Astrocyte (in vitro differentiated cells and primary cell): ENCODE data around the gene KDM6A. TPM values are rescaled to one million over a fixed set of nuclear protein-coding genes. Genes with fewer than 3 reads are reported as not detected.
A peak's percentile ranks its signal among the peaks of the same experiment; 100 is the strongest.

Source experiments
- DNase-seq: peaks from one replicate; pipeline ENCODE4 v3.0.0-alpha.2; 2010; ENCODE audit warnings: low read depth
- FAIRE-seq: peaks from 2 replicates; lab custom pipeline; 2011; peaks lifted over from hg19 to GRCh38; lab: Jason Lieb, UNC
- H2AFZ ChIP-seq: 2 replicates; pipeline ENCODE4 v1.6.0; 2012; ENCODE audit warnings: low read depth, low read length, inconsistent platforms
- H3K27ac ChIP-seq: 2 replicates; pipeline ENCODE4 v1.5.1; 2011; ENCODE audit warnings: low read depth, low read length, inconsistent platforms
- H3K27me3 ChIP-seq: 2 replicates; pipeline ENCODE4 v1.6.0; 2011; ENCODE audit warnings: low read length, inconsistent platforms; ENCODE audit not compliant: insufficient read depth
- H3K36me3 ChIP-seq: 2 replicates; pipeline ENCODE4 v1.5.1; 2011; ENCODE audit warnings: low read length, inconsistent platforms; ENCODE audit not compliant: insufficient read depth
- H3K4me1 ChIP-seq: 2 replicates; pipeline ENCODE4 v1.5.1; 2011; ENCODE audit warnings: low read length, inconsistent platforms; ENCODE audit not compliant: insufficient read depth
- H3K4me2 ChIP-seq: 2 replicates; pipeline ENCODE4 v1.6.0; 2012; ENCODE audit warnings: low read length, inconsistent platforms
- H3K4me3 ChIP-seq: 2 replicates; pipeline ENCODE4 v1.5.1; 2011; ENCODE audit warnings: low read depth, mild to moderate bottlenecking, low read length, inconsistent platforms; ENCODE audit not compliant: insufficient read depth
- H3K79me2 ChIP-seq: 2 replicates; pipeline ENCODE4 v1.6.0; 2012; ENCODE audit warnings: mild to moderate bottlenecking, low read length, inconsistent platforms; ENCODE audit not compliant: insufficient read depth
- H3K9ac ChIP-seq: 2 replicates; pipeline ENCODE4 v1.6.0; 2012; ENCODE audit warnings: mild to moderate bottlenecking, low read length, inconsistent platforms
- H3K9me3 ChIP-seq: 2 replicates; pipeline ENCODE4 v1.5.1; 2012; ENCODE audit warnings: low read depth, mild to moderate bottlenecking, low read length, inconsistent platforms; ENCODE audit not compliant: insufficient read depth
- H4K20me1 ChIP-seq: 2 replicates; pipeline ENCODE4 v1.6.0; 2012; ENCODE audit warnings: low read length, inconsistent platforms; ENCODE audit not compliant: insufficient read depth
- H3K27ac Mint-ChIP-seq: one replicate; pipeline ENCODE4 v1.8.0; 2021; ENCODE audit warnings: mild to moderate bottlenecking, mixed read lengths; ENCODE audit not compliant: unreplicated experiment
- H3K27me3 Mint-ChIP-seq: one replicate; pipeline ENCODE4 v1.8.0; 2021; ENCODE audit warnings: low read depth, mixed read lengths; ENCODE audit not compliant: unreplicated experiment
- H3K36me3 Mint-ChIP-seq: one replicate; pipeline ENCODE4 v1.8.0; 2021; ENCODE audit warnings: low read depth, mixed read lengths; ENCODE audit not compliant: unreplicated experiment
- H3K4me1 Mint-ChIP-seq: one replicate; pipeline ENCODE4 v1.8.0; 2021; ENCODE audit warnings: low read depth, mixed read lengths; ENCODE audit not compliant: unreplicated experiment
- H3K4me3 Mint-ChIP-seq: one replicate; pipeline ENCODE4 v1.8.0; 2021; ENCODE audit warnings: mild to moderate bottlenecking, moderate library complexity, mixed read lengths; ENCODE audit not compliant: unreplicated experiment
- H3K9me3 Mint-ChIP-seq: one replicate; pipeline ENCODE4 v1.8.0; 2021; ENCODE audit warnings: mild to moderate bottlenecking, mixed read lengths; ENCODE audit not compliant: unreplicated experiment
- EZH2 ChIP-seq: IDR thresholded peaks from 2 replicates; pipeline ENCODE4 v1.6.1; 2012; ENCODE audit warnings: mild to moderate bottlenecking, low read length, inconsistent platforms; ENCODE audit not compliant: insufficient read depth
- total RNA-seq: library from RNA; stranded (reverse); gene quantifications from 2 replicates; pipeline ENCODE4 v1.2.1, GENCODE V29; 2021
- TF ChIP-seq, protein P1 (sequence below): IDR thresholded peaks from 2 replicates; pipeline ENCODE4 v1.5.1; 2011; ENCODE audit warnings: low read depth, mild to moderate bottlenecking, inconsistent platforms, low read length, moderate library complexity; ENCODE audit not compliant: insufficient read depth

The KDM6A gene
- total RNA-seq, 1 donor from 2014 or later = 44.0 TPM

DNA sequence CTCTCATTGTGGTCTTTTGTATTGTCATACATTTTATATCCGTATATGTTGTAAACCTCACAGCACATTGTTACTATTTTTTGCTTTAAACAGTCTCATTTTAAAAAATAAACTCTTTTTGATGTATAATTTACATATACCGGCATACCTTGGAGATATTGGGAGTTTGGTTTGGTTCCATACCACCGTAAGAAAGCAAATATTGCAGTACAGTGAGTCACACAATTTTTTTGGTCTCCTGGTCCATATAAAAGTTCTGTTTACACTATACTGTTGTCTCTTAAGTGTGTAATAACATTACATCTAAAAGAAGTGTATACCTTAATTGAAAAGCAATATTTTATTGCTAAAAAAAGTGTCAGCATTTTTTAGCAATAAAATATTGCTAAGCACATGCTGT, 70.0 kb downstream of the KDM6A start:
- Histone ChIP-seq H3K4me1 (no peaks in the 10 kb centered on the region), H3K79me2 (peaks cover 78% of the 10 kb centered on the region), H4K20me1 (peaks cover 15% of the 10 kb centered on the region), H3K9ac (no peak overlapping the region), H3K27me3 (no peaks in the 10 kb centered on the region), H2AFZ (no peak overlapping the region), H3K36me3 (no peaks in the 10 kb centered on the region), H3K9me3 (no peaks in the 10 kb centered on the region), H3K4me2 (no peak overlapping the region), H3K4me3 (no peak overlapping the region), H3K27ac (no peak overlapping the region)
- Mint-ChIP-seq H3K4me1 (peaks cover 7% of the 10 kb centered on the region), H3K27me3 (no peaks in the 10 kb centered on the region), H3K4me3 (no peak overlapping the region), H3K36me3 (no peaks in the 10 kb centered on the region), H3K9me3 (no peaks in the 10 kb centered on the region), H3K27ac (no peak overlapping the region)
- no peak for TF ChIP-seq EZH2
- TF ChIP-seq, protein P1, sequence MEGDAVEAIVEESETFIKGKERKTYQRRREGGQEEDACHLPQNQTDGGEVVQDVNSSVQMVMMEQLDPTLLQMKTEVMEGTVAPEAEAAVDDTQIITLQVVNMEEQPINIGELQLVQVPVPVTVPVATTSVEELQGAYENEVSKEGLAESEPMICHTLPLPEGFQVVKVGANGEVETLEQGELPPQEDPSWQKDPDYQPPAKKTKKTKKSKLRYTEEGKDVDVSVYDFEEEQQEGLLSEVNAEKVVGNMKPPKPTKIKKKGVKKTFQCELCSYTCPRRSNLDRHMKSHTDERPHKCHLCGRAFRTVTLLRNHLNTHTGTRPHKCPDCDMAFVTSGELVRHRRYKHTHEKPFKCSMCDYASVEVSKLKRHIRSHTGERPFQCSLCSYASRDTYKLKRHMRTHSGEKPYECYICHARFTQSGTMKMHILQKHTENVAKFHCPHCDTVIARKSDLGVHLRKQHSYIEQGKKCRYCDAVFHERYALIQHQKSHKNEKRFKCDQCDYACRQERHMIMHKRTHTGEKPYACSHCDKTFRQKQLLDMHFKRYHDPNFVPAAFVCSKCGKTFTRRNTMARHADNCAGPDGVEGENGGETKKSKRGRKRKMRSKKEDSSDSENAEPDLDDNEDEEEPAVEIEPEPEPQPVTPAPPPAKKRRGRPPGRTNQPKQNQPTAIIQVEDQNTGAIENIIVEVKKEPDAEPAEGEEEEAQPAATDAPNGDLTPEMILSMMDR = no peak
- no peak for DNase-seq
- no peak for FAIRE-seq

DNA sequence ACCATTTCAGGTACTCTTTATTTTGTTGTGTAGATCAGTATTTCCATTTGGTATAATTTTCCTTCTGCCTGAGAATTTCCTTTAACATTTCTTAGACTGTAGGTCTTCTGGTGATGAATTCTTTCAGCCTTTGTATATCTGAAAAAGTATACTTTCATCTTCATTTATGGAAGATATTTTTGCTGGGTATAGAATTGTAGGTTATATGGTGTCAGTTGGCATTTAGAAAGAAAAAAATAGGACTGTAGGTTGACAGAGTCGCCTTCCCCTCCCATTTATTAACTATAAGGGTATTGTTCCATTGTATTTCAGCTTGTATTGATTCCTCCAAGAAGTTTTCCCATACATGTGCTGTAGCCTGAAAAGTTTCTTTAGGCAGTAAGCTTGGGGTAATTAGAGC, 71.9 kb downstream of the KDM6A start:
- no peak overlapping the region for H3K27ac Mint-ChIP-seq
- no peaks in the 10 kb centered on the region for H3K9me3 Mint-ChIP-seq
- H3K9me3 ChIP-seq = no peaks in the 10 kb centered on the region
- H3K9ac ChIP-seq = no peak overlapping the region
- H3K27me3 ChIP-seq = no peaks in the 10 kb centered on the region
- H3K79me2 ChIP-seq = peaks cover 77% of the 10 kb centered on the region
- no peak overlapping the region for H3K4me3 ChIP-seq
- H3K4me2 ChIP-seq = no peak overlapping the region
- TF ChIP-seq, protein P1 = no peak
- TF ChIP-seq EZH2 = no peak
- H3K4me1 Mint-ChIP-seq = no peaks in the 10 kb centered on the region
- no peaks in the 10 kb centered on the region for H3K36me3 Mint-ChIP-seq
- no peak overlapping the region for H2AFZ ChIP-seq
- H3K27ac ChIP-seq = no peak overlapping the region
- no peaks in the 10 kb centered on the region for H3K36me3 ChIP-seq
- H3K4me1 ChIP-seq = no peaks in the 10 kb centered on the region
- peaks cover 11% of the 10 kb centered on the region for H4K20me1 ChIP-seq
- no peak overlapping the region for H3K4me3 Mint-ChIP-seq
- peak; percentile 92 for FAIRE-seq
- no peak for DNase-seq
- no peaks in the 10 kb centered on the region for H3K27me3 Mint-ChIP-seq

DNA sequence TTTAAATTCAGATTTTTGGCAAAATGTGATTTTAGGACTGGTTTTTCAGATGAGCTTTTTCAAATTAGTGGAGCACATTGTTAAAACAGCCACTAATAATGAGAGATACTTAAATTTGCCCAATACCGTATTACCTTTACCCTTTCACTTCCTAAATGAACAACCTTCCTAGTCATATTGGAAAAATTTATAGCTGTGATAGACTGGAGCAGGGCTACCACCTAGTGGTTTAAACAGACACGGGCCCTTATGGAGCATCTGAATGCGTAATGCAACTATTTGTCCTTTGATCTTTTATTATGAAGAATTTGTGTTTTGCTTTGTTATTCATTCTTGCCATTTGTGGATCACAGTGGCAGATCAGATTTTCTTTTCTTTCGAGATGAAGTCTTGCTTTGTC, 72.7 kb downstream of the KDM6A start:
- H3K4me2 ChIP-seq = no peak overlapping the region
- no peak for TF ChIP-seq EZH2
- TF ChIP-seq, protein P1 = no peak
- H3K27me3 Mint-ChIP-seq = no peaks in the 10 kb centered on the region
- peaks cover 84% of the 10 kb centered on the region for H3K79me2 ChIP-seq
- no peaks in the 10 kb centered on the region for H3K9me3 ChIP-seq
- H3K9ac ChIP-seq = no peak overlapping the region
- no peaks in the 10 kb centered on the region for H3K9me3 Mint-ChIP-seq
- no peak overlapping the region for H2AFZ ChIP-seq
- no peak for DNase-seq
- no peak overlapping the region for H3K4me3 ChIP-seq
- H3K36me3 ChIP-seq = no peaks in the 10 kb centered on the region
- no peaks in the 10 kb centered on the region for H3K27me3 ChIP-seq
- H3K36me3 Mint-ChIP-seq = no peaks in the 10 kb centered on the region
- no peak overlapping the region for H3K4me3 Mint-ChIP-seq
- peaks cover 4% of the 10 kb centered on the region for H3K4me1 ChIP-seq
- no peak overlapping the region for H3K27ac ChIP-seq
- no peak overlapping the region for H3K27ac Mint-ChIP-seq
- FAIRE-seq = peak; percentile 76
- peaks cover 7% of the 10 kb centered on the region for H4K20me1 ChIP-seq
- H3K4me1 Mint-ChIP-seq = peaks cover 5% of the 10 kb centered on the region
